ENCODE data around the gene SYNE3. TPM values are rescaled to one million over a fixed set of nuclear protein-coding genes. Genes with fewer than 3 reads are reported as not detected.

The SYNE3 gene
- total and polyA plus RNA-seq, 10 of the 15 experiments (the other 5 are each of a cell fraction or from before 2014, with no cell fraction given) = 1.4 to 44.1 (median 13.4) TPM

- ChIA-PET RAD21 (ENCODE audit: unreplicated experiment) (interaction anchor here (1.6 to 5.9 kb wide), 3 partner anchors 7 to 11 kb away, joined by 4 to 78 read pairs (median 12); partner anchors contain the start of gene SYNE3), POLR2A (interaction anchor here (1.1 to 17.4 kb wide), 5 partner anchors 8 to 30 kb away, joined by 3 to 276 read pairs (median 9); partner anchors contain the start of gene SYNE3), CTCF (interaction anchor here (0.7 to 7.5 kb wide), 6 partner anchors 8 to 62 kb away, joined by 3 to 55 read pairs (median 18); partner anchors contain the start of gene SYNE3), SMC1A (ENCODE audit: uncharacterized antibody, unreplicated experiment) (interaction anchor here (0.8 to 12.0 kb wide), 7 partner anchors 11 to 65 kb away, joined by 3 to 107 read pairs (median 6); no protein-coding TSS in a partner anchor)
- no peak for DNase-seq (ENCODE audit: low read depth, low spot score)
- intact Hi-C loops (cut with micrococcal nuclease; ENCODE audit: unreplicated experiment) = loop anchor here (10.0 kb wide), 2 partner anchors 182 to 352 kb away; partner anchors contain the start of gene DICER1
- Histone ChIP-seq H3K79me2 (ENCODE audit: control insufficient read depth, insufficient read depth, low read length) (peaks cover 85% of the 10 kb centered on the region), H3K9ac (ENCODE audit: control insufficient read depth, insufficient read depth, low read length) (no peak overlapping the region; the same call in 1 of the 2 replicates), H3K4me1 (ENCODE audit: control insufficient read depth, insufficient read depth, low read length) (peaks cover 54% of the 10 kb centered on the region), H3K4me2 (ENCODE audit: control insufficient read depth, insufficient read depth) (peak overlapping the region; percentile 45; the same call in 1 of the 2 replicates), H2AFZ (ENCODE audit: control insufficient read depth, low read depth, low read length) (no peak overlapping the region), H3K27ac (ENCODE audit: control insufficient read depth, insufficient read depth) (peak overlapping the region; percentile 50), H3K4me3 (peak overlapping the region; percentile 30; the same call in 1 of the 2 replicates), H4K20me1 (ENCODE audit: control insufficient read depth, insufficient read depth) (no peaks in the 10 kb centered on the region), H3K36me3 (ENCODE audit: control insufficient read depth in 2 of 2, insufficient read depth in 2 of 2, low read length in 1 of 2) (peaks cover 7 to 9% of the 10 kb centered on the region in 2 experiments; a peak in 3 of 4 replicates), H3K27me3 (replicated peaks in 1 of 2; ENCODE audit: control insufficient read depth in 2 of 2, insufficient read depth in 2 of 2, low read length in 1 of 2) (no peaks in the 10 kb centered on the region), H3K9me3 (replicated peaks; ENCODE audit: control insufficient read depth, insufficient read depth, low read length) (no peaks in the 10 kb centered on the region)
- in situ Hi-C loops (cut with MboI) = no loop called here
- BruUV-seq (replicated peaks) = no TSS peak
- no peak for ATAC-seq
- TF ChIP-seq, protein P1, sequence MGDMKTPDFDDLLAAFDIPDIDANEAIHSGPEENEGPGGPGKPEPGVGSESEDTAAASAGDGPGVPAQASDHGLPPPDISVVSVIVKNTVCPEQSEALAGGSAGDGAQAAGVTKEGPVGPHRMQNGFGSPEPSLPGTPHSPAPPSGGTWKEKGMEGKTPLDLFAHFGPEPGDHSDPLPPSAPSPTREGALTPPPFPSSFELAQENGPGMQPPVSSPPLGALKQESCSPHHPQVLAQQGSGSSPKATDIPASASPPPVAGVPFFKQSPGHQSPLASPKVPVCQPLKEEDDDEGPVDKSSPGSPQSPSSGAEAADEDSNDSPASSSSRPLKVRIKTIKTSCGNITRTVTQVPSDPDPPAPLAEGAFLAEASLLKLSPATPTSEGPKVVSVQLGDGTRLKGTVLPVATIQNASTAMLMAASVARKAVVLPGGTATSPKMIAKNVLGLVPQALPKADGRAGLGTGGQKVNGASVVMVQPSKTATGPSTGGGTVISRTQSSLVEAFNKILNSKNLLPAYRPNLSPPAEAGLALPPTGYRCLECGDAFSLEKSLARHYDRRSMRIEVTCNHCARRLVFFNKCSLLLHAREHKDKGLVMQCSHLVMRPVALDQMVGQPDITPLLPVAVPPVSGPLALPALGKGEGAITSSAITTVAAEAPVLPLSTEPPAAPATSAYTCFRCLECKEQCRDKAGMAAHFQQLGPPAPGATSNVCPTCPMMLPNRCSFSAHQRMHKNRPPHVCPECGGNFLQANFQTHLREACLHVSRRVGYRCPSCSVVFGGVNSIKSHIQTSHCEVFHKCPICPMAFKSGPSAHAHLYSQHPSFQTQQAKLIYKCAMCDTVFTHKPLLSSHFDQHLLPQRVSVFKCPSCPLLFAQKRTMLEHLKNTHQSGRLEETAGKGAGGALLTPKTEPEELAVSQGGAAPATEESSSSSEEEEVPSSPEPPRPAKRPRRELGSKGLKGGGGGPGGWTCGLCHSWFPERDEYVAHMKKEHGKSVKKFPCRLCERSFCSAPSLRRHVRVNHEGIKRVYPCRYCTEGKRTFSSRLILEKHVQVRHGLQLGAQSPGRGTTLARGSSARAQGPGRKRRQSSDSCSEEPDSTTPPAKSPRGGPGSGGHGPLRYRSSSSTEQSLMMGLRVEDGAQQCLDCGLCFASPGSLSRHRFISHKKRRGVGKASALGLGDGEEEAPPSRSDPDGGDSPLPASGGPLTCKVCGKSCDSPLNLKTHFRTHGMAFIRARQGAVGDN (IDR thresholded peaks at IDR 0.05) = no peak
- TF ChIP-seq BHLHE40 (IDR thresholded peaks at IDR 0.05; ENCODE audit: borderline replicate concordance in 1 of 2, low read depth in 2 of 2, low read length in 1 of 2) = no peak
- TF ChIP-seq YY1 (IDR thresholded peaks at IDR 0.05; ENCODE audit: low read depth, low read length) = no peak
- TF ChIP-seq HCFC1 (IDR thresholded peaks at IDR 0.05; ENCODE audit: low read length) = no peak
- no peak for TF ChIP-seq NFYA (IDR thresholded peaks at IDR 0.05; ENCODE audit: borderline replicate concordance, low read depth, low read length)
- no peak for TF ChIP-seq MTA3 (IDR thresholded peaks at IDR 0.05; ENCODE audit: borderline replicate concordance, low read length)
- TF ChIP-seq, protein P2, sequence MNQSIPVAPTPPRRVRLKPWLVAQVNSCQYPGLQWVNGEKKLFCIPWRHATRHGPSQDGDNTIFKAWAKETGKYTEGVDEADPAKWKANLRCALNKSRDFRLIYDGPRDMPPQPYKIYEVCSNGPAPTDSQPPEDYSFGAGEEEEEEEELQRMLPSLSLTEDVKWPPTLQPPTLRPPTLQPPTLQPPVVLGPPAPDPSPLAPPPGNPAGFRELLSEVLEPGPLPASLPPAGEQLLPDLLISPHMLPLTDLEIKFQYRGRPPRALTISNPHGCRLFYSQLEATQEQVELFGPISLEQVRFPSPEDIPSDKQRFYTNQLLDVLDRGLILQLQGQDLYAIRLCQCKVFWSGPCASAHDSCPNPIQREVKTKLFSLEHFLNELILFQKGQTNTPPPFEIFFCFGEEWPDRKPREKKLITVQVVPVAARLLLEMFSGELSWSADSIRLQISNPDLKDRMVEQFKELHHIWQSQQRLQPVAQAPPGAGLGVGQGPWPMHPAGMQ (IDR thresholded peaks at IDR 0.05; ENCODE audit: borderline replicate concordance) = no peak
- TF ChIP-seq ELK1 (IDR thresholded peaks at IDR 0.05; ENCODE audit: low read depth, low read length) = no peak
- TF ChIP-seq SREBF2 (IDR thresholded peaks at IDR 0.05; ENCODE audit: low read length) = no peak
- no peak for TF ChIP-seq MXI1 (IDR thresholded peaks at IDR 0.05; ENCODE audit: low read depth, low read length)
- TF ChIP-seq FOXK2 (IDR thresholded peaks at IDR 0.05) = no peak
- no peak for TF ChIP-seq SPI1 (IDR thresholded peaks at IDR 0.05; ENCODE audit: borderline replicate concordance, insufficient read depth, low read depth, low read length)
- TF ChIP-seq EGR1 (IDR thresholded peaks at IDR 0.05; ENCODE audit: borderline replicate concordance in 1 of 2, low read depth in 2 of 2, low read length in 2 of 2) = no peak
- 28% methylated on average over 8 of the region's 8 CpGs for WGBS (ENCODE audit: insufficient coverage, insufficient replicate concordance, low lambda C conversion rate, missing lambda C conversion rate)
- FAIRE-seq = no peak
These were observed 9.3 kb downstream of the SYNE3 start for GRCh38 chr14:95507174-95507573.

Measured in GM12878 (cell line).